GM23248 (cell line): ENCODE data around the gene TMEM43.

ENCODE experiments used
- EZH2 ChIP-seq: fragments of 200-600 bp; sonication (generic); IDR thresholded peaks from 2 replicates; pipeline ENCODE4 v1.6.1; 2018; ENCODE audit warnings: antibody characterized with exemption, mild to moderate bottlenecking; ENCODE audit not compliant: insufficient read depth, poor library complexity, severe bottlenecking
- EZH2phosphoT487 ChIP-seq: fragments of 200-600 bp; sonication (generic); IDR thresholded peaks from 2 replicates; pipeline ENCODE4 v1.6.1; 2018; ENCODE audit warnings: antibody characterized with exemption, moderate library complexity, mild to moderate bottlenecking, low read depth; ENCODE audit not compliant: insufficient read depth

GRCh38 chr3:14126887-14127505 lies 2.1 kb downstream of the TMEM43 start:
- no peak for TF ChIP-seq EZH2
- no peak for TF ChIP-seq EZH2phosphoT487
